OCI-LY3 (cell line): ENCODE results near the gene HOTAIR.

Source experiments
- H2AFZ ChIP-seq: fragments of 200-600, 300-600 bp; shearing (Covaris generic); 2 replicates; pipeline ENCODE4 v1.6.0; 2014; ENCODE audit warnings: antibody characterized with exemption, low read depth, low read length
- H3K27ac ChIP-seq: fragments of 200-600, 300-600 bp; sonication (generic); 2 replicates; pipeline ENCODE4 v1.5.1; 2014; ENCODE audit warnings: mild to moderate bottlenecking, low read length, moderate library complexity, mixed read lengths
- H3K27me3 ChIP-seq: fragments of 200-600, 300-600 bp; sonication (generic); 2 replicates; pipeline ENCODE4 v1.6.1; 2014; ENCODE audit warnings: low read depth, low read length, mixed read lengths
- H3K36me3 ChIP-seq: fragments of 200-600, 300-600 bp; sonication (generic); replicated peaks from 2 replicates; pipeline ENCODE3; 2014; ENCODE audit warnings: low read depth, low read length, mixed read lengths
- H3K4me1 ChIP-seq: fragments of 300-600, 200-600 bp; sonication (generic); 2 replicates; pipeline ENCODE4 v1.6.1; 2014; ENCODE audit warnings: low read length, mixed read lengths
- H3K4me2 ChIP-seq: fragments of 200-600, 300-600 bp; sonication (generic); 2 replicates; pipeline ENCODE4 v1.6.1; 2014; ENCODE audit warnings: low read length, mixed read lengths
- H3K4me3 ChIP-seq: fragments of 300-600, 200-600 bp; sonication (generic); 2 replicates; pipeline ENCODE4 v1.5.1; 2014; ENCODE audit warnings: antibody characterized with exemption, mild to moderate bottlenecking, low read length, moderate library complexity
- H3K79me2 ChIP-seq: fragments of 300-600, 200-600 bp; shearing (Covaris generic); 2 replicates; pipeline ENCODE4 v1.6.1; 2014; ENCODE audit warnings: mild to moderate bottlenecking, low read length, mixed read lengths
- H3K9ac ChIP-seq: fragments of 300-600, 200-600 bp; shearing (Covaris generic); 2 replicates; pipeline ENCODE4 v1.6.0; 2014; ENCODE audit warnings: mild to moderate bottlenecking, low read length, moderate library complexity
- H3K9me3 ChIP-seq: fragments of 200-600, 300-600 bp; shearing (Covaris generic); 2 replicates; pipeline ENCODE4 v1.6.1; 2014; ENCODE audit warnings: low read length, mixed read lengths; ENCODE audit not compliant: insufficient read depth
- H4K20me1 ChIP-seq: fragments of 200-600, 300-600 bp; sonication (generic); 2 replicates; pipeline ENCODE4 v1.6.1; 2016; ENCODE audit warnings: low read length, mixed read lengths; ENCODE audit not compliant: insufficient read depth
- CTCF ChIP-seq: fragments of 200-600, 300-600 bp; sonication (generic); IDR thresholded peaks from 2 replicates; pipeline ENCODE4 v1.5.1; 2014; ENCODE audit warnings: antibody characterized with exemption, low read length, low read depth
- EZH2phosphoT487 ChIP-seq: fragments of 200-600 bp; shearing (Covaris generic); IDR thresholded peaks from 2 replicates; pipeline ENCODE4 v1.6.1; 2018; ENCODE audit warnings: antibody characterized with exemption, mixed run types, low read depth

HOTAIR gene

GRCh38 chr12:53953831-53954693 lies 20.7 kb downstream of the HOTAIR start:
- H2AFZ ChIP-seq, result no peak overlapping the region
- no peak overlapping the region for H3K4me3 ChIP-seq
- H3K9me3 ChIP-seq, result no peaks in the 10 kb centered on the region
- H3K79me2 ChIP-seq, result no peaks in the 10 kb centered on the region
- no peak overlapping the region for H3K9ac ChIP-seq
- peaks cover 20% of the 10 kb centered on the region for H3K4me1 ChIP-seq
- no peaks in the 10 kb centered on the region for H3K36me3 ChIP-seq
- no peak overlapping the region for H3K4me2 ChIP-seq
- H4K20me1 ChIP-seq, result no peaks in the 10 kb centered on the region
- no peak overlapping the region for H3K27ac ChIP-seq
- peaks cover 13% of the 10 kb centered on the region for H3K27me3 ChIP-seq
- TF ChIP-seq CTCF (no peak), EZH2phosphoT487 (no peak)

- no peaks in the 10 kb centered on the region for H4K20me1 ChIP-seq
- H3K4me3 ChIP-seq, result no peak overlapping the region
- H3K79me2 ChIP-seq, result no peaks in the 10 kb centered on the region
- no peak overlapping the region for H3K4me2 ChIP-seq
- no peak overlapping the region for H3K27ac ChIP-seq
- peaks cover 20% of the 10 kb centered on the region for H3K4me1 ChIP-seq
- TF ChIP-seq CTCF, result no peak
- no peak for TF ChIP-seq EZH2phosphoT487
- H3K9me3 ChIP-seq, result no peaks in the 10 kb centered on the region
- H3K9ac ChIP-seq, result no peak overlapping the region
- no peaks in the 10 kb centered on the region for H3K36me3 ChIP-seq
- peaks cover 8% of the 10 kb centered on the region for H3K27me3 ChIP-seq
- no peak overlapping the region for H2AFZ ChIP-seq
Measured at GRCh38 chr12:53952871-53953734, 21.7 kb downstream of the HOTAIR start.

- peaks cover 13% of the 10 kb centered on the region for H3K27me3 ChIP-seq
- H3K4me1 ChIP-seq, result peaks cover 13% of the 10 kb centered on the region
- H3K4me3 ChIP-seq, result no peak overlapping the region
- H3K9me3 ChIP-seq, result no peaks in the 10 kb centered on the region
- no peak overlapping the region for H3K4me2 ChIP-seq
- H4K20me1 ChIP-seq, result no peaks in the 10 kb centered on the region
- no peak overlapping the region for H3K27ac ChIP-seq
- H3K79me2 ChIP-seq, result no peaks in the 10 kb centered on the region
- H3K36me3 ChIP-seq, result no peaks in the 10 kb centered on the region
- H3K9ac ChIP-seq, result no peak overlapping the region
- H2AFZ ChIP-seq, result no peak overlapping the region
- TF ChIP-seq EZH2phosphoT487, result no peak
- no peak for TF ChIP-seq CTCF
Measured at GRCh38 chr12:53952335-53952694, 22.4 kb downstream of the HOTAIR start.
